WTC11 (cell line): ENCODE results near the gene KRTAP10-7. TPM values are rescaled to one million over a fixed set of nuclear protein-coding genes. Genes with fewer than 3 reads are reported as not detected.

Experiments used
- ATAC-seq: fragments of 200-7000 bp; cut with Tn5 transposase; 2 replicates; pipeline ENCODE4 v1.10.0; 2021; ENCODE audit warnings: mild to moderate bottlenecking, moderate library complexity
- CTCF ChIA-PET: fragments of 300-600 bp; sonication (Branson Sonifier 250); formaldehyde crosslinking; loops from one replicate; lab custom pipeline; 2021; ENCODE audit warnings: antibody characterized with exemption; lab: Charles Lee
- POLR2A ChIA-PET: fragments of 350-600 bp; sonication (Branson Sonifier 250); formaldehyde crosslinking; loops from one replicate; lab custom pipeline; 2021; ENCODE audit warnings: antibody characterized with exemption; lab: Charles Lee
- DNase-seq: peaks from one replicate; pipeline ENCODE4 v3.0.0; 2021; ENCODE audit warnings: low spot score
- H3K27ac Mint-ChIP-seq: 2 replicates; pipeline ENCODE4 v1.8.0; 2021; ENCODE audit warnings: mixed read lengths
- H3K27me3 Mint-ChIP-seq: 2 replicates; pipeline ENCODE4 v1.8.0; 2021; ENCODE audit warnings: low read depth, mild to moderate bottlenecking, moderate library complexity, mixed read lengths
- H3K36me3 Mint-ChIP-seq: 2 replicates; pipeline ENCODE4 v1.8.0; 2021; ENCODE audit warnings: mixed read lengths
- H3K4me1 Mint-ChIP-seq: 2 replicates; pipeline ENCODE4 v1.8.0; 2022; ENCODE audit warnings: mixed read lengths
- H3K4me3 Mint-ChIP-seq: 2 replicates; pipeline ENCODE4 v1.8.0; 2021; ENCODE audit warnings: mild to moderate bottlenecking, moderate library complexity, mixed read lengths
- H3K9me3 Mint-ChIP-seq: 2 replicates; pipeline ENCODE4 v1.8.0; 2021; ENCODE audit warnings: mixed read lengths
- AFF4 ChIP-seq: sonication (generic); formaldehyde crosslinking; IDR thresholded peaks from 2 replicates; pipeline ENCODE4 v1.8.1; 2023; ENCODE audit warnings: mild to moderate bottlenecking, missing genetic modification reagents, borderline replicate concordance
- CREM ChIP-seq: sonication (generic); formaldehyde crosslinking; IDR thresholded peaks from 2 replicates; pipeline ENCODE4 v1.8.1; 2022; ENCODE audit warnings: mild to moderate bottlenecking, missing genetic modification reagents, moderate library complexity
- E2F5 ChIP-seq: sonication (generic); formaldehyde crosslinking; IDR thresholded peaks from 2 replicates; pipeline ENCODE4 v1.8.1; 2022; ENCODE audit warnings: mild to moderate bottlenecking, moderate library complexity, missing genetic modification reagents
- ERG ChIP-seq: fragments of 250-450 bp; sonication (Bioruptor Pico); IDR thresholded peaks from 2 replicates; pipeline ENCODE4 v1.8.0; 2021; ENCODE audit warnings: mild to moderate bottlenecking
- FOXK1 ChIP-seq: sonication (generic); formaldehyde crosslinking; IDR thresholded peaks from 2 replicates; pipeline ENCODE4 v1.8.0; 2022; ENCODE audit warnings: mild to moderate bottlenecking, moderate library complexity, missing genetic modification reagents
- GRHL2 ChIP-seq: fragments of 250-450 bp; sonication (Bioruptor Pico); IDR thresholded peaks from 2 replicates; pipeline ENCODE4 v1.8.0; 2022; ENCODE audit warnings: mild to moderate bottlenecking, moderate library complexity; ENCODE audit not compliant: insufficient replicate concordance, severe bottlenecking
- GTF2I ChIP-seq: fragments of 250-450 bp; sonication (Bioruptor Pico); conservative IDR thresholded peaks from 2 replicates; pipeline ENCODE4 v1.4.0; 2021; ENCODE audit warnings: mild to moderate bottlenecking
- IRF1 ChIP-seq: sonication (generic); formaldehyde crosslinking; IDR thresholded peaks from 2 replicates; pipeline ENCODE4 v1.8.0; 2023; ENCODE audit warnings: missing genetic modification reagents
- JUN ChIP-seq: sonication (generic); formaldehyde crosslinking; IDR thresholded peaks from 2 replicates; pipeline ENCODE4 v1.8.0; 2023; ENCODE audit warnings: mild to moderate bottlenecking, missing genetic modification reagents
- PRDM15 ChIP-seq: sonication (generic); formaldehyde crosslinking; IDR thresholded peaks from 2 replicates; pipeline ENCODE4 v1.8.0; 2022; ENCODE audit warnings: missing genetic modification reagents
- RORB ChIP-seq: fragments of 250-450 bp; sonication (Bioruptor Pico); IDR thresholded peaks from 2 replicates; pipeline ENCODE4 v1.9.0; 2021; ENCODE audit warnings: mild to moderate bottlenecking
- TCF7 ChIP-seq: sonication (generic); formaldehyde crosslinking; IDR thresholded peaks from 2 replicates; pipeline ENCODE4 v1.8.0; 2022; ENCODE audit warnings: mild to moderate bottlenecking, low read depth, missing genetic modification reagents, moderate library complexity
- TEAD1 ChIP-seq: sonication (generic); formaldehyde crosslinking; IDR thresholded peaks from 2 replicates; pipeline ENCODE4 v1.8.0; 2022; ENCODE audit warnings: mild to moderate bottlenecking, missing genetic modification reagents
- USF1 ChIP-seq: sonication (generic); formaldehyde crosslinking; IDR thresholded peaks from 2 replicates; pipeline ENCODE4 v1.8.0; 2022; ENCODE audit warnings: mild to moderate bottlenecking, missing genetic modification reagents
- ZBTB21 ChIP-seq: sonication (generic); formaldehyde crosslinking; IDR thresholded peaks from 2 replicates; pipeline ENCODE4 v1.8.1; 2023; ENCODE audit warnings: mild to moderate bottlenecking, missing genetic modification reagents, borderline replicate concordance
- ZBTB43 ChIP-seq: sonication (generic); formaldehyde crosslinking; IDR thresholded peaks from 2 replicates; pipeline ENCODE4 v1.8.1; 2023; ENCODE audit warnings: mild to moderate bottlenecking, missing genetic modification reagents
- ZNF138 ChIP-seq: sonication (generic); formaldehyde crosslinking; conservative IDR thresholded peaks from 2 replicates; pipeline ENCODE4 v1.8.1; 2022; ENCODE audit warnings: mild to moderate bottlenecking, moderate library complexity, missing genetic modification reagents
- total RNA-seq: library from RNA; stranded (reverse); gene quantifications from 3 replicates; pipeline ENCODE4 v1.2.3, GENCODE V29; 2021

The KRTAP10-7 gene
- total RNA-seq, 1 experiment from 2014 or later, result not detected

- TF ChIP-seq AFF4 (CRISPR knock-in tag), result no peak
- no peak for TF ChIP-seq ERG
- no peak for TF ChIP-seq TEAD1 (CRISPR knock-in tag)
- no peak for TF ChIP-seq E2F5 (CRISPR knock-in tag)
Observed at GRCh38 chr21:44583089-44583799, 17.2 kb upstream of the KRTAP10-7 start (continued).

- TF ChIP-seq PRDM15 (CRISPR knock-in tag), result no peak
- no peak for TF ChIP-seq GRHL2
- TF ChIP-seq ZNF138 (CRISPR knock-in tag), result no peak
- no peak for TF ChIP-seq FOXK1 (CRISPR knock-in tag)
- TF ChIP-seq CREM (CRISPR knock-in tag), result no peak
- no peak for TF ChIP-seq IRF1 (CRISPR knock-in tag)
- no peak for TF ChIP-seq ZBTB21
- no peak for TF ChIP-seq ZBTB43 (CRISPR knock-in tag)
- TF ChIP-seq RORB (CRISPR knock-in tag), result no peak
- TF ChIP-seq USF1 (CRISPR knock-in tag), result no peak
- no peak for TF ChIP-seq JUN
- no peak for TF ChIP-seq TCF7
- TF ChIP-seq GTF2I (CRISPR knock-in tag), result no peak
- Mint-ChIP-seq H3K4me3 (no peak overlapping the region), H3K27me3 (peaks cover 3% of the 10 kb centered on the region; the same call in 1 of the 2 replicates), H3K27ac (no peak overlapping the region), H3K4me1 (peaks cover 6% of the 10 kb centered on the region; the same call in 1 of the 2 replicates), H3K9me3 (peaks cover 36% of the 10 kb centered on the region), H3K36me3 (peaks cover 6% of the 10 kb centered on the region; the same call in 1 of the 2 replicates)
- CTCF ChIA-PET, result no interaction called here
- DNase-seq (no peak), ATAC-seq (no peak)
- POLR2A ChIA-PET, result no interaction called here
Observed at GRCh38 chr21:44583800-44584147, 16.6 kb upstream of the KRTAP10-7 start.
